LNCAP (cell line): ENCODE results near the gene ZSCAN5A.

Experiments
- CTCF ChIP-seq: fragments of 450-650 bp; IDR thresholded peaks from 2 replicates; pipeline ENCODE4 v1.5.1; 2017; ENCODE audit warnings: mild to moderate bottlenecking

ZSCAN5A gene

GRCh38 chr19:56310462-56310861, 4.2 kb downstream of the ZSCAN5A start:
- TF ChIP-seq CTCF, result no peak

GRCh38 chr19:56309511-56310185, 5.0 kb downstream of the ZSCAN5A start:
- TF ChIP-seq CTCF, result peak; percentile 80

GRCh38 chr19:56308792-56309191, 5.8 kb downstream of the ZSCAN5A start:
- TF ChIP-seq CTCF, result no peak

GRCh38 chr19:56306016-56306415, 8.6 kb downstream of the ZSCAN5A start:
- no peak for TF ChIP-seq CTCF

- no peak for TF ChIP-seq CTCF
Measured at GRCh38 chr19:56304243-56304642, 10.4 kb downstream of the ZSCAN5A start.

GRCh38 chr19:56301886-56302620, 12.6 kb downstream of the ZSCAN5A start:
- no peak for TF ChIP-seq CTCF

- TF ChIP-seq CTCF, result no peak
Measured at GRCh38 chr19:56301155-56301554, 13.5 kb downstream of the ZSCAN5A start.
